Right lobe of liver (tissue), 6 donors: ENCODE results near the gene LAIR2. TPM values are rescaled to one million over a fixed set of nuclear protein-coding genes. Genes with fewer than 3 reads are reported as not detected.

Experiments used
- ATAC-seq, 4 donors: fragments of 200-7000 bp; cut with Tn5 transposase; one replicate each; pipeline ENCODE4 v1.9.1; 2020; ENCODE audit warnings: mild to moderate bottlenecking in 4 of 4, moderate library complexity in 4 of 4
- DNase-seq, 3 donors: peaks; one replicate each; pipeline ENCODE4 v3.0.0-alpha.2; 2020
- H3K27ac ChIP-seq, 3 donors: fragments of 200-600 bp; one replicate each; pipeline ENCODE4 v1.8.0; 2022
- H3K27me3 ChIP-seq, 2 donors: fragments of 200-600 bp; one replicate each; pipeline ENCODE4 v1.8.0; 2022
- H3K36me3 ChIP-seq, 4 donors: fragments of 200-600 bp; sonication (generic) in 1 of 4; one replicate each; pipeline versions ENCODE4 v1.5.1 to v1.8.0; 2017 to 2022; ENCODE audit warnings: control low read depth in 1 of 4
- H3K4me1 ChIP-seq, 4 donors: fragments of 200-600 bp; sonication (generic) in 1 of 4; one replicate each; pipeline versions ENCODE4 v1.5.1 to v1.8.0; 2017 to 2022; ENCODE audit warnings: control low read depth in 1 of 4
- H3K4me3 ChIP-seq, 3 donors: fragments of 200-600 bp; one replicate each; pipeline ENCODE4 v1.8.0; 2022
- H3K9me3 ChIP-seq, 4 donors: fragments of 200-600 bp; sonication (generic) in 1 of 4; one replicate each; pipeline versions ENCODE4 v1.5.1 to v1.8.0; 2017 to 2022; ENCODE audit warnings: control low read depth in 1 of 4
- CTCF ChIP-seq, 4 donors: fragments of 200-600 bp in 3 of 4; fragments of 450-650 bp in 1 of 4; IDR thresholded peaks; one replicate each; pipeline versions ENCODE4 v1.5.1 to v1.8.0; 2016 to 2022; ENCODE audit warnings: antibody characterized with exemption in 4 of 4, mild to moderate bottlenecking in 2 of 4
- POLR2A ChIP-seq: fragments of 450-650 bp; IDR thresholded peaks from one replicate; pipeline ENCODE4 v1.6.1; 2017; ENCODE audit warnings: antibody characterized with exemption, mild to moderate bottlenecking
- WGBS: methylation state at CpG from one replicate; pipeline ENCODE4 v1.1.6; 2018; ENCODE audit warnings: low coverage, low lambda C conversion rate; ENCODE audit not compliant: insufficient coverage; ENCODE audit errors: missing lambda C conversion rate; 5-methylcytosine and 5-hydroxymethylcytosine counted together
- intact Hi-C, 2 donors: fragments of 100-400 bp; cut with DNase I; formaldehyde crosslinking; loops; one replicate each; pipeline versions ENCODE4 v1.11.2 to v1.14.1; 2022
- long read RNA-seq: library from polyadenylated mRNA; unstranded; transcript quantifications from one replicate; pipeline ENCODE4 v2.0.0, GENCODE V29; 2019
- total RNA-seq, 6 experiments: library from RNA; depleted of rRNA in 2 of 6; stranded (reverse); fragments of >200 nt in 2 of 6; fragmentation: NEBNext Ultra II Directional in 3 of 6; extraction: Animal tissue kit (Norgen Biotek cat#: 25700) in 3 of 6; gene quantifications; one replicate each; pipeline versions ENCODE4 v1.1.0 to v1.2.4, GENCODE V29; 2016 to 2023
- donor health status: DM: no; HTN: yes; CAD: no.
- donor health status: DM: no; HTN: no; CAD: no.
- donor health status: DM: no; HTN: no; CAD: no.
- donor health status: DM: no; HTN: yes; CAD: no.
- donor health status: DM: no; HTN: yes; CAD: no.

LAIR2 gene
- total RNA-seq, result under 1 TPM in 1 of 6 experiments, not detected in 5; 0.38 TPM
- long read RNA-seq, result 0 reads

- H3K27me3 ChIP-seq, result no peaks in the 10 kb centered on the region
- intact Hi-C loops, result no loop called here
- no peak within 1 kb of the TSS for H3K27ac ChIP-seq
- TF ChIP-seq CTCF (IDR thresholded peaks at IDR 0.05) (no peak), POLR2A (no peak)
- H3K9me3 ChIP-seq, result no peaks in the 10 kb centered on the region
- WGBS, result 52% methylated on average over 11 of the region's 14 CpGs
- H3K4me1 ChIP-seq, result no peaks in the 10 kb centered on the region
- no peak within 1 kb of the TSS for H3K4me3 ChIP-seq
- ATAC-seq, result no peak
- H3K36me3 ChIP-seq, result no peaks in the 10 kb centered on the region
- no peak for DNase-seq
Measured at GRCh38 chr19:54502518-54503048, at the start of gene LAIR2. Gene LAIR2 (plus strand): TSS chr19:54502831. CDS start chr19:54502919, 88 bp downstream.

GRCh38 chr19:54453921-54454780 is 48.5 kb upstream of the LAIR2 start:
- Histone ChIP-seq H3K36me3 (peaks cover 39 to 80% (median 57%) of the 10 kb centered on the region in 4 donors), H3K4me1 (peaks cover 0 to 13% (median 5%) of the 10 kb centered on the region in 4 donors), H3K9me3 (no peaks in the 10 kb centered on the region), H3K27me3 (no peaks in the 10 kb centered on the region), H3K27ac (no peak overlapping the region), H3K4me3 (no peak overlapping the region)
- ATAC-seq, result no peak
- no CpG with 5 or more reads among the region's 31 CpGs for WGBS
- intact Hi-C loops, result no loop called here
- DNase-seq, result no peak
- TF ChIP-seq POLR2A (no peak), CTCF (IDR thresholded peaks at IDR 0.05) (no peak)

- WGBS, result 95% methylated on average over 7 of the region's 33 CpGs
- H3K36me3 ChIP-seq, result peaks cover 39 to 86% (median 61%) of the 10 kb centered on the region in 4 donors
Measured at GRCh38 chr19:54454781-54455675, 47.6 kb upstream of the LAIR2 start.

More at GRCh38 chr19:54454781-54455675, 47.6 kb upstream of the LAIR2 start:
- H3K27ac ChIP-seq, result no peak overlapping the region
- DNase-seq (no peak), ATAC-seq (no peak)
- no peak overlapping the region for H3K4me3 ChIP-seq
- no peaks in the 10 kb centered on the region for H3K27me3 ChIP-seq
- H3K4me1 ChIP-seq, result peaks cover 0 to 11% (median 4%) of the 10 kb centered on the region in 4 donors
- H3K9me3 ChIP-seq, result no peaks in the 10 kb centered on the region
- intact Hi-C loops, result no loop called here
- no peak for TF ChIP-seq POLR2A
- TF ChIP-seq CTCF (IDR thresholded peaks at IDR 0.05), result no peak
